IPS DF 19.7 (cell line): Measurements from ENCODE around the gene DOC2A.
"Not testable (repeated sequence)": the region's sequence is repeated elsewhere in the genome, so short reads cannot be mapped to it uniquely, and the experiment has no call there.

Source experiments
- DNase-seq: peaks from one replicate; pipeline ENCODE4 v3.0.0-alpha.2; 2013; ENCODE audit warnings: low read depth, low spot score

DOC2A gene

GRCh38 chr16:29973384-29974246 lies 37.2 kb downstream of the DOC2A start, which contains the start of gene TAOK2:
TAOK2 (plus strand) TSS chr16:29973868; CDS start chr16:29977773, 3,905 bp downstream.
- DNase-seq, result peak; percentile 93

GRCh38 chr16:29972992-29973383 lies 37.8 kb downstream of the DOC2A start:
- no peak for DNase-seq

- no peak for DNase-seq
Measured at GRCh38 chr16:29972500-29972899, 38.3 kb downstream of the DOC2A start.

- DNase-seq, result no peak
Measured at GRCh38 chr16:29971304-29971703, 39.5 kb downstream of the DOC2A start.

- DNase-seq, result no peak
Measured at GRCh38 chr16:29968205-29968604, 42.6 kb downstream of the DOC2A start.

GRCh38 chr16:29963021-29963743 lies 47.6 kb downstream of the DOC2A start:
- no peak for DNase-seq

GRCh38 chr16:29962344-29962994 lies 48.4 kb downstream of the DOC2A start:
- no peak for DNase-seq

GRCh38 chr16:29961479-29962343 lies 49.1 kb downstream of the DOC2A start, which contains the start of gene TMEM219:
TMEM219 (plus strand) TSS chr16:29962079; CDS start chr16:29963144, 1,065 bp downstream.
- no peak for DNase-seq

- no peak for DNase-seq
Measured at GRCh38 chr16:29961127-29961478, 49.7 kb downstream of the DOC2A start.

- DNase-seq, result not testable (repeated sequence)
Measured at GRCh38 chr16:29959821-29960220, 51.0 kb downstream of the DOC2A start.

GRCh38 chr16:29959293-29959692 lies 51.5 kb downstream of the DOC2A start:
- no peak for DNase-seq

GRCh38 chr16:29958756-29959155 lies 52.1 kb downstream of the DOC2A start:
- no peak for DNase-seq
